ENCODE measurements around the gene TSR3.

Gene TSR3

GRCh38 chr16:1381612-1382406 is 30.1 kb upstream of the TSR3 start:
- Mint-ChIP-seq H3K36me3 (peaks cover 52% of the 10 kb centered on the region), H3K27me3 (no peaks in the 10 kb centered on the region), H3K4me1 (peaks cover 25% of the 10 kb centered on the region), H3K9me3 (no peaks in the 10 kb centered on the region), H3K27ac (no peak overlapping the region), H3K4me3 (no peak overlapping the region)
- ATAC-seq: no peak

GRCh38 chr16:1380195-1380594 is 28.5 kb upstream of the TSR3 start:
- peak overlapping the region; percentile 81 for H3K4me3 Mint-ChIP-seq
- H3K9me3 Mint-ChIP-seq: no peaks in the 10 kb centered on the region
- H3K36me3 Mint-ChIP-seq: peaks cover 58% of the 10 kb centered on the region
- peaks cover 25% of the 10 kb centered on the region for H3K4me1 Mint-ChIP-seq
- no peaks in the 10 kb centered on the region for H3K27me3 Mint-ChIP-seq
- no peak for ATAC-seq
- H3K27ac Mint-ChIP-seq: peak overlapping the region; percentile 65

- H3K27ac Mint-ChIP-seq: peak overlapping the region; percentile 89
- no peaks in the 10 kb centered on the region for H3K9me3 Mint-ChIP-seq
- H3K4me1 Mint-ChIP-seq: peaks cover 25% of the 10 kb centered on the region
- no peaks in the 10 kb centered on the region for H3K27me3 Mint-ChIP-seq
- peaks cover 51% of the 10 kb centered on the region for H3K36me3 Mint-ChIP-seq
- H3K4me3 Mint-ChIP-seq: peak overlapping the region; percentile 81
- peak; percentile 81 for ATAC-seq
These were observed 27.8 kb upstream of the TSR3 start for GRCh38 chr16:1379304-1380076.

- Mint-ChIP-seq H3K4me3 (peak overlapping the region; percentile 79), H3K36me3 (peaks cover 50% of the 10 kb centered on the region), H3K4me1 (peaks cover 25% of the 10 kb centered on the region), H3K27ac (peak overlapping the region; percentile 89), H3K27me3 (no peaks in the 10 kb centered on the region), H3K9me3 (no peaks in the 10 kb centered on the region)
- ATAC-seq: peak; percentile 83
These were observed 27.2 kb upstream of the TSR3 start for GRCh38 chr16:1378804-1379303.

- Mint-ChIP-seq H3K27ac (peak overlapping the region; percentile 89), H3K36me3 (peaks cover 50% of the 10 kb centered on the region), H3K9me3 (no peaks in the 10 kb centered on the region), H3K4me3 (peak overlapping the region; percentile 79), H3K4me1 (peaks cover 25% of the 10 kb centered on the region), H3K27me3 (no peaks in the 10 kb centered on the region)
- no peak for ATAC-seq
These were observed 26.6 kb upstream of the TSR3 start for GRCh38 chr16:1378087-1378803.

GRCh38 chr16:1377406-1378010 is 25.8 kb upstream of the TSR3 start:
- no peak for ATAC-seq
- peak overlapping the region; percentile 79 for H3K4me3 Mint-ChIP-seq
- H3K9me3 Mint-ChIP-seq: no peaks in the 10 kb centered on the region
- peaks cover 25% of the 10 kb centered on the region for H3K4me1 Mint-ChIP-seq
- H3K36me3 Mint-ChIP-seq: peaks cover 44% of the 10 kb centered on the region
- peak overlapping the region; percentile 89 for H3K27ac Mint-ChIP-seq
- H3K27me3 Mint-ChIP-seq: no peaks in the 10 kb centered on the region

- H3K9me3 Mint-ChIP-seq: no peaks in the 10 kb centered on the region
- peaks cover 25% of the 10 kb centered on the region for H3K4me1 Mint-ChIP-seq
- no peak overlapping the region for H3K4me3 Mint-ChIP-seq
- H3K27me3 Mint-ChIP-seq: no peaks in the 10 kb centered on the region
- peaks cover 40% of the 10 kb centered on the region for H3K36me3 Mint-ChIP-seq
- no peak for ATAC-seq
- H3K27ac Mint-ChIP-seq: no peak overlapping the region
These were observed 24.2 kb upstream of the TSR3 start for GRCh38 chr16:1375741-1376410.

GRCh38 chr16:1375298-1375640 is 23.6 kb upstream of the TSR3 start:
- peaks cover 23% of the 10 kb centered on the region for H3K4me1 Mint-ChIP-seq
- H3K27ac Mint-ChIP-seq: no peak overlapping the region
- H3K36me3 Mint-ChIP-seq: peaks cover 39% of the 10 kb centered on the region
- H3K9me3 Mint-ChIP-seq: no peaks in the 10 kb centered on the region
- no peaks in the 10 kb centered on the region for H3K27me3 Mint-ChIP-seq
- H3K4me3 Mint-ChIP-seq: no peak overlapping the region
- no peak for ATAC-seq

- no peak overlapping the region for H3K4me3 Mint-ChIP-seq
- H3K27ac Mint-ChIP-seq: no peak overlapping the region
- ATAC-seq: no peak
- peaks cover 39% of the 10 kb centered on the region for H3K36me3 Mint-ChIP-seq
- H3K4me1 Mint-ChIP-seq: peaks cover 18% of the 10 kb centered on the region
- H3K9me3 Mint-ChIP-seq: no peaks in the 10 kb centered on the region
- H3K27me3 Mint-ChIP-seq: no peaks in the 10 kb centered on the region
These were observed 23.0 kb upstream of the TSR3 start for GRCh38 chr16:1374418-1375297.

GRCh38 chr16:1372292-1372950 is 20.7 kb upstream of the TSR3 start:
- no peak for ATAC-seq
- peaks cover 1% of the 10 kb centered on the region for H3K4me1 Mint-ChIP-seq
- no peaks in the 10 kb centered on the region for H3K9me3 Mint-ChIP-seq
- no peak overlapping the region for H3K27ac Mint-ChIP-seq
- no peaks in the 10 kb centered on the region for H3K27me3 Mint-ChIP-seq
- H3K4me3 Mint-ChIP-seq: no peak overlapping the region
- peaks cover 23% of the 10 kb centered on the region for H3K36me3 Mint-ChIP-seq

GRCh38 chr16:1371054-1371978 is 19.6 kb upstream of the TSR3 start:
- Mint-ChIP-seq H3K36me3 (peaks cover 22% of the 10 kb centered on the region), H3K27me3 (no peaks in the 10 kb centered on the region), H3K27ac (no peak overlapping the region), H3K9me3 (no peaks in the 10 kb centered on the region), H3K4me1 (no peaks in the 10 kb centered on the region), H3K4me3 (no peak overlapping the region)
- no peak for ATAC-seq

- Mint-ChIP-seq H3K4me1 (peaks cover 8% of the 10 kb centered on the region), H3K36me3 (peaks cover 28% of the 10 kb centered on the region), H3K4me3 (no peak overlapping the region), H3K9me3 (no peaks in the 10 kb centered on the region), H3K27ac (no peak overlapping the region), H3K27me3 (no peaks in the 10 kb centered on the region)
- ATAC-seq: no peak
These were observed 16.0 kb upstream of the TSR3 start for GRCh38 chr16:1367486-1368174.
